ENCODE results near the gene FIP1L1.
A peak's percentile ranks its signal among the peaks of the same experiment; 100 is the strongest.

Gene FIP1L1

DNA sequence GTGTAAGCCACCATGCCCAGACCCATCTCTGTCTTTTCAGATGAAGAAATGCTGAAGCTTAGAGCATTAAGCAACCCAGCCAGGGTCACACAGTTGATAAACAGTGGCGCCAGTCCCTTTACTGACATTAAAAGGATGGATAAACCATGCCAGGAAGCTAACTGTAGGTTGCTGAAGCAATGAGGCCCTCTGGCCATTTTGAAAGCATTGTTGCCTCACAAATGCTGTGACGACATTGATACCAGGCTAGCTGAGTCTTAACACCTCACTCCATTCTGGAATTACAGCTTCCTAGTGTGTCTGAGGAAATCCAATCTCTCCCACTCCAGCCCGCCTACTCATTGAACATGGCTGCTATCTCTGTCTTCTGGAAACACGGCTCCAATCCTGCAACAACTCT, 124.1 kb downstream of the FIP1L1 start:
- DNase-seq (ENCODE audit: low spot score) = no peak

- no peak for DNase-seq (ENCODE audit: low spot score)
These were observed 124.7 kb downstream of the FIP1L1 start for GRCh38 chr4:53502094-53502493.

- peak; percentile 12 for DNase-seq (ENCODE audit: low spot score)
These were observed 128.5 kb downstream of the FIP1L1 start for GRCh38 chr4:53505947-53506346.

- no peak for DNase-seq (ENCODE audit: low spot score)
These were observed 129.6 kb downstream of the FIP1L1 start for GRCh38 chr4:53507058-53507457.

DNA sequence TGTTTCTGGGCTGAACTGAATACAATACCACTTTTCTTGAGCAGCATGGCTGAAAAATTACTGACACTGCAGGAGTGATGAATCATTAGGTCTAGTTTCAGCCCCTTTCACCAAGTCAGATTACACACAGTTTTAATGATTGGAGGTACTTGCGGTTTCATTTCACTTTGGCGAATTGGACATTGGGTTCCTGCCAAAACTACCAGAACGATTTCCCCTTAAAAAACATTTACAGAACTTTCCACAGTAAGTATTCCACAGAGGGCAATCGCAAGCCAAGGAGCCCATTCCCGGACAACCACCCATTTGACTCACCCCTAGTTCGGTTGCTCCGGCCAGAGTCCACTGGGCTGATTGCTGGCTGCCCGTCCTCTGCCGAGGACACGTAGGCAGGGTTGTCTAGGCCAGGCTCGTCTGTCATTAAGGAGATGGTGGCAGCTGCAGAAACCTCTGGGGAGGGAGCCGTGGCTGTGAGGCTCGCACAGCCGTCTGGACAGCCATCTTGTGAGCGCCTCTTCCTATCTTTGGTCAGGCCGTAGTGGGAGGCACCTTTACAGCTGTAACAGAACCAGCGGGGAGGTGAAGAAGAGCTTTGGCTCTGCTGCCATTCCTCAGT, 130.3 kb downstream of the FIP1L1 start:
- no peak for DNase-seq (ENCODE audit: low spot score)

GRCh38 chr4:53508446-53508845, 131.0 kb downstream of the FIP1L1 start:
- no peak for DNase-seq (ENCODE audit: low spot score)

GRCh38 chr4:53510321-53510720, 132.9 kb downstream of the FIP1L1 start:
- no peak for DNase-seq (ENCODE audit: low spot score)

Data from RKO (cell line).